Common myeloid progenitor, CD34-positive (primary cell): ENCODE measurements around the gene SRC.

Source experiments
- CTCF ChIA-PET: fragments of 350-600 bp; sonication (Branson Sonifier 250); formaldehyde crosslinking; loops from one replicate; lab custom pipeline; 2021; ENCODE audit warnings: antibody characterized with exemption; lab: Charles Lee
- POLR2A ChIA-PET: fragments of 350-600 bp; sonication (Branson Sonifier 250); formaldehyde crosslinking; loops from one replicate; lab custom pipeline; 2021; ENCODE audit warnings: antibody characterized with exemption; lab: Charles Lee
- DNase-seq, 3 donors: peaks; one replicate each; pipeline versions ENCODE4 v3.0.0 to v3.0.0-alpha.2; 2013
- H3K27ac ChIP-seq, 2 experiments: 1 replicate in 1 of 2; 2 replicates in 1 of 2; pipeline ENCODE4 v1.7.0; 2013; ENCODE audit warnings: inconsistent platforms in 2 of 2, low read length in 2 of 2, mild to moderate bottlenecking in 2 of 2, low read depth in 1 of 2, moderate library complexity in 1 of 2; ENCODE audit not compliant: severe bottlenecking in 2 of 2, insufficient read depth in 1 of 2, poor library complexity in 1 of 2
- H3K27me3 ChIP-seq, 5 experiments: replicated peaks in 2 of 5; 1 replicate in 3 of 5; 2 replicates in 2 of 5; pipeline versions ENCODE4 v1.6.1 to v1.7.0; 2013; ENCODE audit warnings: low read length in 4 of 5, mild to moderate bottlenecking in 2 of 5, moderate library complexity in 2 of 5, inconsistent platforms in 1 of 5; ENCODE audit not compliant: insufficient read depth in 5 of 5, control insufficient read depth in 4 of 5
- H3K36me3 ChIP-seq, 4 experiments: 1 replicate in 2 of 4; 2 replicates in 2 of 4; pipeline versions ENCODE4 v1.6.1 to v1.7.0; 2013; ENCODE audit warnings: low read length in 3 of 4, control low read depth in 1 of 4, mild to moderate bottlenecking in 1 of 4; ENCODE audit not compliant: control insufficient read depth in 4 of 4, insufficient read depth in 4 of 4
- H3K4me1 ChIP-seq, 4 experiments: 1 replicate in 3 of 4; 2 replicates in 1 of 4; pipeline versions ENCODE4 v1.6.1 to v1.7.1; 2013; ENCODE audit warnings: low read length in 3 of 4, mild to moderate bottlenecking in 3 of 4, control low read depth in 1 of 4, inconsistent platforms in 1 of 4, moderate library complexity in 1 of 4; ENCODE audit not compliant: control insufficient read depth in 4 of 4, insufficient read depth in 4 of 4; ENCODE audit errors: control extremely low read depth in 1 of 4
- H3K4me3 ChIP-seq, 7 experiments: 1 replicate in 4 of 7; 2 replicates in 3 of 7; pipeline versions ENCODE4 v1.5.1 to v1.7.0; 2013; ENCODE audit warnings: mild to moderate bottlenecking in 7 of 7, low read length in 6 of 7, moderate library complexity in 6 of 7, inconsistent platforms in 2 of 7, low read depth in 2 of 7, control low read depth in 1 of 7; ENCODE audit not compliant: insufficient read depth in 4 of 7, control insufficient read depth in 1 of 7; ENCODE audit errors: extremely low read depth in 1 of 7
- H3K9me3 ChIP-seq, 5 experiments: 1 replicate in 4 of 5; 2 replicates in 1 of 5; pipeline versions ENCODE4 v1.6.1 to v1.7.1; 2013; ENCODE audit warnings: low read length in 4 of 5, mild to moderate bottlenecking in 2 of 5, inconsistent platforms in 1 of 5, low read depth in 1 of 5, moderate library complexity in 1 of 5; ENCODE audit not compliant: control insufficient read depth in 4 of 5, insufficient read depth in 2 of 5; ENCODE audit errors: control extremely low read depth in 1 of 5
- WGBS: methylation state at CpG from one replicate; pipeline ENCODE4 v1.1.5; 2013; ENCODE audit not compliant: insufficient coverage; 5-methylcytosine and 5-hydroxymethylcytosine counted together

SRC gene

DNA sequence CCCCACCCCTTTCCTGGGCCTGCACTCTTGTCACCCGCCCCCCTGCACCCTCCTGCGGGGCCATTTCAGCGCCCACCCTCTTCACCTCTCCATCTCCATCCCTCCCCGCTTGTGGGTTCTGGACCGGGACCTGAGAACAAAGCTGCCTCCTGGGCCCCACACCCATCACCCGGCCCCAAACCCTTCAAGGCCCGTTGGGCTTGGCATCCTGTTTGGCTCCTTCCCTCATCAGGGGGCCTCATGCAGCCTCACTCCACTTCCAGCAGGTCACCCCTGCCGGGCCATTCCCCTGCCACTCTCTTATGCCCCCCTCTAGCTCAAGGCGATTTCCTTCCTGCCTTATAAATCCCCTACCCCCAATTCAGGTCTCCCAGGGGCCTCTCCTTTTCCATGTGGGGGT is 67.4 kb downstream of the SRC start:
- no peak for DNase-seq
- ChIA-PET POLR2A (no interaction called here), CTCF (interaction anchor here (0.6 to 1.3 kb wide), 2 partner anchors 117 to 171 kb away, joined by 3 read pairs; no protein-coding TSS in a partner anchor)
- whole genome bisulfite sequencing = 18% methylated on average over 5 of the region's 9 CpGs
- Histone ChIP-seq H3K27ac (no peak overlapping the region), H3K36me3 (no peaks in the 10 kb centered on the region), H3K27me3 (no peaks in the 10 kb centered on the region), H3K4me1 (peaks cover 0 to 46% (median 35%) of the 10 kb centered on the region in 4 experiments), H3K4me3 (no peak overlapping the region), H3K9me3 (no peaks in the 10 kb centered on the region)

DNA sequence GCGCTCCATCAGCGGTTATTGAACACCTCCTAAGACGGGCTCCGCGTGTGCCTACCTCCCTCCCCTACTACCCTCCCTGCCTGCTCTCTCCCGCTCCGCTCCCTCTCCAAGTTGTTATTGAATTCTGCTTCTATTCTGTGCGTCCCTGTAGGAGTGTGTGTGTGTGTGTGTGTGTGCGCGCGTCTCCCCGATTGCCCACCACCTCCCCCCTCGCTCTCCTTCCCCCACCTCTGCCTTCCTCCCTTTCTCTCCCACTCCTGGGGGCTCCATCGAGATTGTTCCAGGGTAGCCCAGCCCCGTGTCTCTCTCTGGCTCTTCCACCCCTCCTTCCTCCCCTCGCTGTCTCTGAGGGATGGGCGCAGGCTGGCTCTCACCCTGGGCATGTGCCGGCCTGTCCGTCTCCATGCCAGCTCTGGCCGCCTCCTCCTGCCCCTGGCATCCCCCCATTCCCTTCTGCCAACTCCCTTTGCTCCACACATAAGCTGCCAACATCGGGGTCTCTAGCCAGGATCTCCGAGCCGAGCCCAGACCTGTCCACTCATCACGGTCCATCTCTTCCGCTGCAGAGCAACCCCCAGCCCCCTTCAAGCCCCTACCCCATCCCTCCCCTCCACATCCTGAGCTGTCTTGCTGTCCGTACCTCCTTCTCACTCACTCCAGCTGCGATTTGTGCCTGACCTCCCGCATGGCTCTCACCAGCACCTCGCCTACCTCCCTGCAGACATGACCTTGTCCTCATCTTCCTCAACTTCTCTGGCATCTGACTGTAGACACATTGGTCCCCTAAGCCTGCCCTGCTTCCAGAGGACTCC is 68.5 kb downstream of the SRC start:
- Histone ChIP-seq H3K9me3 (no peaks in the 10 kb centered on the region), H3K27ac (no peak overlapping the region), H3K4me3 (no peak overlapping the region), H3K4me1 (peaks cover 0 to 40% (median 29%) of the 10 kb centered on the region in 4 experiments), H3K36me3 (no peaks in the 10 kb centered on the region), H3K27me3 (no peaks in the 10 kb centered on the region)
- DNase-seq = no peak
- ChIA-PET CTCF (no interaction called here), POLR2A (no interaction called here)
- WGBS = 92% methylated on average over 18 of the region's 29 CpGs

DNA sequence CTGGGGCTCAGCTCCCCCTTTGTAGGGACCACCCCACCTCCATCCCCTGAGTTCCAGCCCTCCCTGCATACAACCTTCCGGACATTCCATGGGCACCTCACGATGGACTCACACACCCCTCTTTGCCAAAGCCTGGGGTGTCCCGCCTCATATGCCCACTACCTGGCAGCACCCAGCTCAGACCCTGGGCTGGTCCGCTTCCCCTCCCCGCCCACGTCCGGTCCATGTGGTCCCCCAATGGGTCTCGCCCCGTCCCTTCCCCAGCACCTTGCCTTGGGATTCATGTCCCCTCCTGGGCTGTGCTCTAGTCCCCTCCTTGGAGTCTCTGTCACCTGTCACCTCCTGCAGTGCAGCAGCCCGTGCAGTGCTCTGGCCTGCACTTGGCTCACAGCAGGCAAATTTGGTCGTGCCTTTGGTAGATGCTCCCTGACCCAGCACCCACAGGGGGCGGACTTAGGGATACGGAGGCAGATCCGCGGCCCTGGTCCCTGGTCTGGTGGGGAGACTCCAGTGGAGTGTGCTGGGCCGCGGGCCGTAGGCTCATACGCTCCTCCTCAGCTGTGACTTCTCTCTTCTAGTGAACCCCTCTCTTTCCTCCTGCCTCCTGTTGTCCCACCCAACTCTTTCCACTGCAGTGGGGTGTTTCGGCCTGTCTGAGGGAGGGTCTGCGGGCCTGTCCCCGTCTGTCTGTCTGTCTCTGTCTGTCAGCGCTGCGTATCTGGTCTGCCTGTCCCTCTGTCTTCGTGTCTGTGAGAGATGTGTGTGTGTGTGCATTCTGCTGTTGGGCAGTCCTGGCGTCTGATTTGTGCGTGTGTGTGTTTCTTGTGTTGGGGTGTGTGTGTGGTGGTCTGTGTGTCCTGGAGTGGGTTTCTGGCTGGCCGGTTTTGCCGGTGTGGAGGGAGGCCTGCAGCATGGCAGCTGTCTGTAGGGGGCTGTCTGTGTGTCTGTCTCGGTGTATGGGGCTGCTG is 69.5 kb downstream of the SRC start:
- WGBS = 95% methylated on average over 20 of the region's 30 CpGs
- Histone ChIP-seq H3K27ac (no peak overlapping the region), H3K36me3 (no peaks in the 10 kb centered on the region), H3K4me3 (no peak overlapping the region), H3K9me3 (no peaks in the 10 kb centered on the region), H3K27me3 (no peaks in the 10 kb centered on the region), H3K4me1 (peaks cover 0 to 32% (median 27%) of the 10 kb centered on the region in 4 experiments)
- ChIA-PET CTCF (no interaction called here), POLR2A (no interaction called here)
- no peak for DNase-seq

DNA sequence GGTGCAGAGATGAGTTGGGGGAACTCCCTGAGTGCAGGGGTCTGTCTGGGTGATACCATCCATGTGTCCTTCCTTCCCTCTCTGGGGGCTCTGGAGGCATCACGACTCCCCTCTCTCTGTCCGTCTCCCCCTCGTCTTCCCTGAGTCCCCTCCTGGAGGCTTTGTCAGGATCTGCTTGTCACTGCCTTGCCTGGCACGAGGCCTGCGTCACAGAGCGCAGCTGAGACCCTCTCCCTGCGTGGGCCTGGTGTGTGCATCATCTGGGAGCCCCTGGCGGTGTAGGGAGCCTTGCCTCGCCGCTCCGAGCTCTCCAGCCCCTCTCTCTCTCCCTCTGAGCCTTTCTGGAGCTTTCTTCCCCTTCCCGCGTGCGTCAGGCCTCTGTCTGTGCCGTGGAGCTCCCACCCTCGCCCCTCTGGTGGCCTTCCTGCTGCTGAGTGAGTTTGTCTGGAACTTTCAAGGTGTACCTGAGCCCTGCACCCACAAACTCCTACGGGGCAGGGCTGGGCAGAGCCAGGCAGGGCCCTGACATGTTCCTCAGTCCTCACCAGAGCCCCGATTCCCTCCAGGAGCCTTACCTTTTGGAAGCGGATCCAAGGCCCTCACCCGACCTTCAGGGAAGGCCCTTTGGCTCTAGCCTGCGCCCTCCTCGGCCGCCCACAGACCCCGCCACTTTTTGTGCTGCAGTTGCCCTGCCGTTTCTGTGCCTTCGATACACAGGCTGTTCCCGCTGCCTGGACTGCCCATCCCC is 70.3 kb downstream of the SRC start:
- peaks cover 0 to 24% (median 20%) of the 10 kb centered on the region in 4 experiments for H3K4me1 ChIP-seq
- 95% methylated on average over 26 of the region's 27 CpGs for WGBS
- H3K36me3 ChIP-seq = no peaks in the 10 kb centered on the region
- no peaks in the 10 kb centered on the region for H3K9me3 ChIP-seq
- no peak overlapping the region for H3K4me3 ChIP-seq
- H3K27ac ChIP-seq = no peak overlapping the region
- H3K27me3 ChIP-seq = peaks cover 0 to under 1% (median 0%) of the 10 kb centered on the region in 5 experiments
- ChIA-PET POLR2A (no interaction called here), CTCF (interaction anchor here (1.0 kb wide), 1 partner anchor 219 kb away, joined by 3 read pairs; no protein-coding TSS in a partner anchor)
- no peak for DNase-seq

DNA sequence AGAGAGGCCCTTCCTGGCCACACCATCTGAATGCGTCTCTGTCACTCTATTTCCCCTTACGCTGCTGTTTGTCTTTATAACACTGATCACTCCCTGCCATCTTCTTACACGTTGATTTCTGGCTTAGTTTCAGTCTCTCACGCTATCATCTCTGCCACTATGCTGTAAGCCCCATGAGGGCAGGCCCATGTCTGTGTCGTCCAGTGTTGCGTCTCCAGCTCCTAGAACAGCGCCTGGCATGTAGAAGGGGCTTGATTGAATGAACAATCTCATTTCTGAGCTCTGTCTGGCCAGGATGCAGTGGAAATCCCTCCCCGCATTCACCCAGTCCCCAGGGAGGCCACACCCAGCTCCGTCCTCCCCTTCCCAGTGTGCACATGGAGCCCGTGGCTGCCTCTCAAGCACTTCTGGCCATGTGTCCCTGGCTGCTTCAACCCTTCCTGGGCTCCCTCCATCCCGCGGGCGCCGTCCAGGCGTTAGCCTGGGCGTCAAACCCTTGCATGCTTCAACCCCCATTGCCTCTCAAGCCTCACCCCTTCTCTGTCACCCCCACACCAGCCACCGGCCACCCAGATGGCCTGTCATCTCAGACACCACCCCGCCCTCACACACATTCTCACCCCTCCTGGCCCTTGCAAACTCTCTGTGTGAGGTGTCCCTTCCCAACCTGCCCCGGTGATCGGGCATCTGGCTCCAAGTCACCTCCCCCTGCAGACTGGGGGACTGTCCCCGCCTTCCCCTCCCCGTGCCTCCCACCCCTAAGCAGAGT is 71.1 kb downstream of the SRC start:
- H3K4me3 ChIP-seq = no peak overlapping the region
- no peaks in the 10 kb centered on the region for H3K9me3 ChIP-seq
- DNase-seq = no peak
- H3K27ac ChIP-seq = no peak overlapping the region
- ChIA-PET CTCF (interaction anchor here (1.0 kb wide), 1 partner anchor 220 kb away, joined by 3 read pairs; no protein-coding TSS in a partner anchor), POLR2A (no interaction called here)
- 92% methylated on average over 19 of the region's 22 CpGs for WGBS
- peaks cover 0 to 22% (median 17%) of the 10 kb centered on the region in 4 experiments for H3K4me1 ChIP-seq
- no peaks in the 10 kb centered on the region for H3K36me3 ChIP-seq
- H3K27me3 ChIP-seq = peaks cover 0 to 3% (median 0%) of the 10 kb centered on the region in 5 experiments
